Effector CD8-positive, alpha-beta T cell (primary cell): ENCODE results near the gene MAPK6.

Experiments
- DNase-seq: peaks from one replicate; lab custom pipeline; 2025; lab: John Stamatoyannopoulos, UW

MAPK6 gene

DNA sequence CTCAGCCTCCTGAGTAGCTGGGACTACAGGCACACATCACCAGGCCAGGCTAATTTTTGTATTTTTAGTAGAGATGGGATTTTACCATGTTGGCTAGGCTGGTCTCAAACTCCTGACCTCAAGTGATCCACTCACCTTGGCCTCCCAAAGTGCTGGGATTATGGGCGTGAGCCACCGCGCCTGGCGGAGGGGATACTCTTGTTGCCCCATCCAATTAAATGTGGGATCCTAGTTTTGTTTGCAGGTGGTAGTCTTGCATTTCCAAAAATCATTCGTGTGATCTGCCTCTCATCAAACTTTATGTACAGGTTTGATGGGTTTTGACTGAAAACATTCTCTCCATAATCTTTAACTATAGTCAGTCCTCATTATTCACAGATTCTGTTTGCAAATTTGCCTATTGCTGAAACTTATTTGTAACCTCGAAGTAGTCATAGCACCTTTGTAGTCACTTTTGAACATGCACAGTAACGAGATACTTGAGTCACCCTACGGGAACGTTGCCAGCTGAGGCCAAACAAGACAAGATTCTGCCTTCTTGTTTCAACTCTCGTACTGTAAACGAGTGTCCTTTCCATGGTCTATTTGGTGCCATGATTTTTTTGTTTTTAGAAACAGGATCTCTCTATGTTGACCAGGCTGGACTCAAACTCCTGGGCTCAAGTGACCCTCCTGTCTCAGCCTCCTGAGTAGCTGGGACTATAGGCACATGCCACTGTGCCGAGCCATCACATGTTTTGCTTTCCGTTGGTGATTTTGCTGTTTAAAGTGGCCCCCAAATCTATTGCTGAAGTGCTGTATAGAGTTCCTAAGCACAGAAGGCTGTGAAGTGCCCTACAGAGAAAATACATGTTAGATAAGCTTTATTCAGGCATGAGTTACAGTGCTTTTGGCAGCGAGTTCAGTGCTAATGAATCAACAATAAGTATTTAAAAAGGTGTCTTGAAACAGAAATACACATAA is 8.1 kb upstream of the MAPK6 start:
- no peak for DNase-seq

DNA sequence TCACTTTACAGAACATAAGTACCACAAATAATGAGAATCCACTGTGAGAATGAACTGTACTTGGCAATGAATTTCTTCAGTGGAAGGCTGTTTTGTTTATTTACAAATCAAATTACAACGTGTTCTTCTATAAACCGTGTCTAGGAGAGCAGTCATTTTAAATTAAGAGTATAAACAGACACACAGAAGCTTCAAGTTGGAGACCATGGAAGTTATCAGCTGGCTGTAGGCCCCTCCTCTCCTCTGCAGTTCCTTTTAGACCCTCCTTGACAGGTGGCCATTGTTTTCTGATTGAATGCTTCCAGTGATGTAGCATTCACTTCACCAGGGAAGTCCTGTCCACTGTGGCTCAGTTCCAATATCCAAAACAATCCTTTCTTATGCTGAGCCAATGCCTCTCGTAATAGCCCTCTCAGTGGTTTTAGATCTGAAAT is 7.3 kb upstream of the MAPK6 start:
- DNase-seq = no peak

DNA sequence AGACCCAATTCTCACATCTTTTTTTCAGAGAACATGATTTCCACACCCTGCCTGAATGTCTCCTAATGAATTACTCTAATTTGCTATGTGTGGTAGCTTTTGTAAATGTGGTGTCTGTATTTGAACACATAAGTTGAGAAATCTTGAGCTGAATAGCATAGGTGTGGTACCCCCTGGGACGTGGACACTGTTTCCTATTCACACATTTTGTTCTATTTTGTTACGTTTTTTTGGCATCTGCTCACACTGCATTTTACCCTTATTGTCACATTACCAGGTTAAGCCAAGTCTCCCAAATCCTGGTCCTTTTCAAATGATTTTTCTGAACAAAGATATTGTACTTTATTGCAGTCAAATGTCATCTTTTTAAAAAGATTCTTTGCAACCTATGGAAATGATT is 6.8 kb upstream of the MAPK6 start:
- DNase-seq = no peak

DNA sequence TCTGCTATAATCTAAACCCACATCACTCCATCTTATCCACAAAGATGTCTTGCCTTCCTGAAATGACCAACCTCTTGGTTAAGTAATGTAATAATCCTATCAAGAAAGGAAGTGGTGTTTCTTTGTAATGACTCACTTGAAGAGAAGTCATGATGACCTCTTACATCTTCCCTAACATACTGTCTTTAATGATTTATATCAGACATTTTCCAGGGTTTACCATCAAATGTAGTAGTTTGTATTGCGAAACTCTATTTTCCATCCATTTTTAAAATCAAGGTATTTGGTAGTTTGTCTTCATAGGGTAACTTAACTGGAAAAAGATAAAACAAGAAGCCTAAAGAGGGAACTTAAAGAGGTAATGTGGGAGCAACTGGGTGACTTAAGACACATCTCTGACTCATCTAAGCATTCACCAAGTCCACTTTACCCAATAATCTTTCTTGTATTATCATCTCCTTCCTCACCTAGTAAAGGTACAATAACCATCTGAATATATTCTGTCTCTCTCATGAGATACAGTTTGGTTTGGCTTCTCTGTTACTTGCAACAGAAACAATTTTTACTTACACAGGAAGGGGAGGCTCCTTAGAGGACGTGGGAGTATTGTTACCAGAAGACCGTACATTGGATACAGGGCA is 5.7 kb upstream of the MAPK6 start:
- no peak for DNase-seq

DNA sequence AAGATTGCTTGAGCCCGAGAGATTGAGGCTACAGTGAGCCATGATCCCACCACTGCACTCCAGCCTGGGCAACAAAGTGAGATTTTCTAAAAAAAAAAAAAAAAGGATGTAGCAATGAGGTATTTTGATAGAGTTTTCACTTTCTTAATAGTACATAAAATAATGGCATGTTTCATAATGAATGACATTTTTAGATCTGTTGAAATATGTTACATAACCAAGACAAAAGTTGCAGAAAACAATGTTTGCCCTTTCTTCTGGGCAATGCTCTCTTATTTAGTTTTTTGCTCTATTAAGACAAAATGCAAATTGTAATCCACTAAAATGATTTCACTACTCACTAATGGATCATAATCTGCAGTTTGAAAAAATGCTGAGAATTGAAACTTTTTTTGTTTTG is 4.4 kb upstream of the MAPK6 start:
- no peak for DNase-seq

DNA sequence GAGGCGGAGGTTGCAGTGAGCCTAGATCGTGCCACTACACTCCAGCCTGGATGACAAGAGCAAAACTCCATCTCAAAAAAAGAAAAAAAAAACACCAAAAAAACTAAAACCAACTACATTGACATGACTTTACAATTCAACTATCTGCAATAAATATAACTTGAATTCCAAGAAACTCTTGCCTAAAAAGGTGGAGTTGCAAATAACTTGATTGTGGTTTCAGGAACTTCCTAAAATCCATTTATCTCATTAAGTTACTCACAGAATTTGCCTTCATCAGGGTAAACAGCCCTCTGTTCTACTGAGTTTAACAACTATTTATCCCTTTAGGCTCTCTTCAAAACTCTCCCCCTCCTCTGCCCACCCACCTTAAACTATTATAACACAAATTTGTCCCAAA is 2.7 kb upstream of the MAPK6 start:
- no peak for DNase-seq

DNA sequence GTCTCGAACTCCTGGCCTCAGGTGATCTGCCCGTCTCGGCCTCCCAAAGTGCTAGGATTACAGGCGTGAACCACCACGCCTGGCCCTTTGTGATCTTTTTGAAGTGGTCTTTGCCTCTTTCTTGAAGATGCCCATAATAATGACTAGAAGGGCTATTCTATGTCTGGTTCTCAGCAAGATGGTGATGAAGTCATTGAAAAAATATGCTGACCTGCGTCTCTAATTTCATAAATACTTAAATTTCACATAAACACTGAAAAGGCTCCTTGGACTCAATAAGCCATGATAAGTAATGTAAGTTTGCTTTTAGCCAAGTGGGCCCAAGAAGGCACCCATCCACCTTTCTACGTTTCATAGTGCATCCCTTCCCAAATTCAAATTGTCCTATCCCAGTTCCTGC is 775 bp upstream of the MAPK6 start:
- no peak for DNase-seq

DNA sequence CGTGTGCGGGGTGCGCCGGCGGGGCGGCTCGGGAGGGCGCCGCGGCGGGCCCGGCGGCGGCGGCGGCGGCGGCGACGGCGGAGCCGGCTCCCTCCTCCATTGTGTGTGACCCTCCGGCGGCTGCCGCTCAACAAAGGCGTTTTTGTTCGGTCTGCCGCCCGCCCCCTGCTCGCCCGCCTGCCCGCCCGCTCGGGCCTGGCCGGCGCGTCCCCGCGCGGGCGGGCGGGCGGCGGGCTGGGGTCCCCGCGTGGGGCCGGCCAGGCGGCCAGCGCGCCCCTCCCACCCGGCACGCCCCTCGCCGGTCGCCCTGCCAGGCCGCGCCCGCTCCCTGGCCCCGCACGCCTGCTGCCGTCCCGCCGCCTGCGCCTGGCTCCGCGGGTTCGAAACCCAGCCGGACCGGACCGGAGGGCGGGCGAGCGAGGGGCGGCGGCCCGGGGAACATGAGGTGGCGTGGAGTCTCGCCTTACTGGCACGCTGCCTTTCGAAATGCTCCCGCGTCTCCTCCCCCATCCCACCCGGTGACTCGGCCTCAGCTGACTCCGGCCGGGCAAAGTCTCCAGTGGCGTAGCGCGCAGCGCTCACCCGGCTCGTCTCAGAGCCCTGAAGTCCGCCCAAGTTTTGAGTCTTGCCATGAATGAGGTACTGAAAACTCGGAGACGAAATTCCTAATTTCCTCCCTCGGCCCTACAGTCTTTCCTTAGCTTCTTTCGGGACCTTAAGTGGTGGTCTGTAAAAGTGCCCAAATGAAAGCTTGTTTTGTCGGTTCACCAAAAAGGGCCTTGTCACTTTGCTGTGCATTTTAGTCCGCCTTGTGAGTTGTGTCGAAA is 588 bp downstream of the MAPK6 start:
- DNase-seq = peak; percentile 31

DNA sequence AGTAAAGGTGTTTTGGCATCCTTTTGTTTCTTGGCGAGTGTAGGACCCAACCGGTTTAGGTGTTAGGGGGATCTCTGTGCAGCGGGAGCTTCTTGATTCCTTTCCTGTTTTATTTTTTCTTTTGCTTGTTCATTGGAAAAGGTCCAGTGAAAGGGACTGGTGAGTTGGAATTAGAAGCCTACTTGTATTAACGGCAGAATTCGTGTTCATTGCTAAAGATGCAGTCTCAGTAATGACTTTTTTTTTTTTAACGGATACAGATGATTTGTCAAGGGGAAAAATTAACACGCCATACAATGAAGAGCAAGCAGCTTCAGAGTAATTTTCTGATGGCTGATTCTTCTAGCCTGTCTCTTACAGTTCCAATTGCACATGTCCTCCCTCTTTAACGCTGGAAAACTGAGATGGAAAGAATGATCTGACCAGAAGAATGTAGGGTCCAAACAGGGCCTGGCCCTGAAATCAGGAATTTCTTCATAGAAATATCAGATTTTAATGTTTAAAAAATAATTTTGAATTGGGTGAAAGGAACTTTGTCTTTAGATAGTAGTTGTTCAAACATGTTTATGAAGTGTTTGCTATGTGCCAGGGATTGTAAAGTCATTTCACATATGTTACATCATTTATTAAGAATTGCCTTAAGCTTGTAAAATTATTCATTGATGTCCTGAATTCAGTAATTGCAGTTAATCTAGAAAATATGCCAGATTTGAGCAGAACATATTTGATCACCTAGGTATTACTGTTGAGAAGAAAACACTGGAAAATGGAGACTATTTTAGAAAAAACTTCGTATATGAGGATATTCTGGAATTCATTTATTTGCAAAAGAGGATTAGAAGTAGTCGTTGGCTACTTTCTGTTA is 1.4 kb downstream of the MAPK6 start:
- no peak for DNase-seq

DNA sequence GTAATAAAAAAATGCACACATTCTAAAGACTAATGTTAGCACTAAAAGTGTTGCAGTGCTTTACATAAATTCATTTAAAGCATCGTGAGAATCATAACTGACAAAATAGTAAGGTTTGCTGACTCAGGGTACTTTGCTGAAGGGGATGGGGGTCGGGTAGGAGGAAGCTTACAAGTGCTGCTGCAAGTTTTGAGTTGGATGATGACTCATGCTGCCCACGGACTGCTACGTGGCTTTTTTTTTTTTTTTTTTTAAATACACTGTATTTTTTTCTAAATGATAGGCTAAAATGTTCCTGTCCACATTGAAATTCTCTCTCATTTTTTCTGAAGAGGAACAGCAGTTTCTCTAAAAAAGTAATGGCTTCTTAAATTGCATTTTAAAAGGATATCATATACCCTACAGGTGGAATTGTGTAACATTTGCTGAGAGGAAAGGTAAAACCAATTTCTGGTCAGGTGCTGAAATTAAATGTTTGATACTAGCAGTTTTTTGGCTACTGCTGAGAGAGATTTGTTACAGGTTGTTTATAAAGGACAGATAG is 2.2 kb downstream of the MAPK6 start:
- DNase-seq = peak; percentile 29

DNA sequence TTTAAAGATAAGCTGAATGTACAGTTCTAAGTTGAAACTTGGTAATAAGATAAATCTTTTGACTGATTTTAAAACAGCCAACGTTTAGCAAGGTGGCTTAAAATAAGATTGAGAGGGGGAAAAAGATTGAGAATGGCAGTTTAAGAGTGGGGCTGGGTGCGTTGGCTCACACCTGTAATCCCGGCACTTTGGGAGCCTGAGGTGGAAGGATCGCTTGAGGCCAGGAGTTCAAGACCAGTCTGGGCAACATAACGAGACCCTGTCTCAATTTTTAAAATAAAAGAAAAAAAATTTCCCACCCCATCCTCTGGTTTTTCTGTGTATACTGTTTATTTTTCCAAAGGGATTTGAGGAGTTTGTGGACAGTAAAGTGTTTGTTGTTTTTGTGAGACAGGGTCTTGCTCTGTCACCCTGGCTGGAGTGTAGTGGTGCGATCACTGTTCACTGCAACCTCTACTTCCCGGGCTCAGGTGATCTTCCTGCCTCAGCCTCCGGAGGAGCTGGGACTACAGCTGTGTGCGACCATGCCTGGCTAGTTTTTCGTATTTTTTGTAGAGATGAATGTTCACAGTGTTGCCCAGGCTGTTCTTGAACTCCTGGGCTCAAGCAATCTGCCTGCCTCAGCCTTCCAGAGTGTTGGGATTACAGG is 3.0 kb downstream of the MAPK6 start:
- DNase-seq = no peak

DNA sequence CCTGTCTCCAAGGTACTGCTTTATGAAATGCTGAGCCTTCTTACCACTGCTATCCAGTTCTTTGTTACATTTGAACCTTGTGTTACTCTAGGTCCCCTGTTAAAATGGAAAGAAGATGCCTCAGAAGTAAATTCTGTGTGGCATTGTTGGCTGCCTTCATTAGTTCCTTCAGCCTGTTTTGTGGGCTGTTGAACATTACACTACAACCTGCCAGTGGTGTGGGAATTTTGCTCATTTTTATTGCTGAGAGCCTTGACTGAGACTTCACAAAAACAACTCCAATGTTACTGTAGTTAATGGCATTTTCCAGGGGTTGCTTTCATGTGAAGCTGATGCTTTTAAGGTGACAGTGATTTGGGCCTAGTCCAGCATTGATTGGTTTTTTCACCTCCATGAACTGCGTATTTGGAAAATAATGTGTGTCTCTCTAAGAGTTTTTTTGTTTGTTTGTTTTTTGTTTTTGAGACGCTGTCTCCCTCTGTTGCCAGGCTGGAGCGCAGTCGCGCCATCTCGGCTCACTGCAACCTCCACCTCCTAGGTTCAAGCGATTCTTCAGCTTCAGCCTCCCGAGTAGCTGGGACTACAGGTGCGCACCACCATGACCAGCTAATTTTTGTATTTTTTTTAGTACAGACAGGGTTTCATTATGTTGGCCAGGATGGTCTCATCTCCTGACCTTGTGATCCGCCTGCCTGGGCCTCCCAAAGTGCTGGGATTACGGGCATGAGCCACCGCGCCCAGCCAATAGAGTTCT is 4.3 kb downstream of the MAPK6 start:
- no peak for DNase-seq

DNA sequence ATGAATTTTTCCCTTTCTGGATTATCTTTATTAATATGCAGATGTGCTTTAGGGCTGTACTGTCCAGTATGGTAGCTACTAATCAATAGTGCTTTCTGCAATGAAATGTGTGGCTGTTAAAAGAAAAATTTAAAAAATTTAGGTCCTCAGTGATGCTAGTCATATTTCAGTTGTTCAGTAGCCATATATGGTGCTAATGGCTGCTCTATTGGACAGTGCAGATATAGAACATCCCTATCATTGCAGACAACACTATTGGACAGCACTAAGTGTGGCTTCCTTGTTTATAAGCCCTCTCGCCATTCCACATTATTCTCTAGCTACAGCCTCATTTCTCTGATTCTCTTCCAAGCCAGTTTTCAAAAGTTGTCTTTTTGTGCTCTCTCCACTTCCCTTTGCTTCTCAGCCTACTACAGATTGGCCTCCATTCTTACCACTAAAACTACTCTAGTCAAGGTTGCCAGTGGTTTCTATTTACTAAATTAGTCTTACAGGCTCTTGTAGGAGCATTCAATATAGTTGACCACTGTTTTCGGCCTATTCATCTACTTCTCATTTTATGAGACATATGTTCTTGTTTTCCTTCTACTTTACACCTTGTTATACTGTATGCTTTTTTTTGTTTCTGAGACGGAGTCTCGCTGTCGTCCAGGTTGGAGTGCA is 9.5 kb downstream of the MAPK6 start:
- DNase-seq = no peak

DNA sequence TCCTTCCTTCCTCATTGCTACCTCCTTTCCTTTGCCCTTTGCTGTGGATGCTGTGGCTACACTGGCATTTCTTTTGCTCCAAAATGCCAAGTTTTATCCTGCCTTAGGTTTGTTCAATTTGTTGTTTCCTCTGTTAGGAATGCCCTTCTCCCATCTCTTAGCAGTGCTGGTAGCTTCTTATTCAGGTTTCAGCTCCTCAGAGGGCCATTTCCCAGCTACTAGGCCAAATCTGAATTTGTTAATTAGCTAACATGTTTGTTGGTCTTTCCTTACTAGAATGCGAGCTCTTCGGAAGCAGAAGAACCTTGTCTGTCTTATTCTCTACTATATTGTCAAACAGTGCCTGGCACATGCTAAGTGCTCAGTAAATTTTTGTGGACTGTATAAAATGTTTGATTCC is 11.0 kb downstream of the MAPK6 start:
- DNase-seq = no peak

DNA sequence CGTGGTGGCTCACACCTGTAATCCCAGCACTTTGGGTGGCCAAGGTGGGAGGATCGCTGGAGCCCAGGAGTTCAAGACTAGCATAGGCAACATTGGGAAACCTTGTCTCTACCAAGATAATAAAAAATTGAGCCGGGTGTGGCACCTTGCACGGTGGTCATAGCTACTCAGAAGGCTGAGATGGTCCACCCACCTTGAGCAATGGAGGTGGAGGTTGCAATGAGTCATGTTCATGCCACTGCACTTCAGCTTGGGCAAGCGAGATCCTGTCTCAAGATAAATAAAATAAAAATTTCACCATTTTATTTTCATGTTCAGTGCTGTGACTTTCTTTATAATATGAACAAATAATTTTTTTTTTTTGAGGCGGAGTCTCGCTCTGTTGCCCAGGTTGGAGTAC is 12.5 kb downstream of the MAPK6 start:
- no peak for DNase-seq

DNA sequence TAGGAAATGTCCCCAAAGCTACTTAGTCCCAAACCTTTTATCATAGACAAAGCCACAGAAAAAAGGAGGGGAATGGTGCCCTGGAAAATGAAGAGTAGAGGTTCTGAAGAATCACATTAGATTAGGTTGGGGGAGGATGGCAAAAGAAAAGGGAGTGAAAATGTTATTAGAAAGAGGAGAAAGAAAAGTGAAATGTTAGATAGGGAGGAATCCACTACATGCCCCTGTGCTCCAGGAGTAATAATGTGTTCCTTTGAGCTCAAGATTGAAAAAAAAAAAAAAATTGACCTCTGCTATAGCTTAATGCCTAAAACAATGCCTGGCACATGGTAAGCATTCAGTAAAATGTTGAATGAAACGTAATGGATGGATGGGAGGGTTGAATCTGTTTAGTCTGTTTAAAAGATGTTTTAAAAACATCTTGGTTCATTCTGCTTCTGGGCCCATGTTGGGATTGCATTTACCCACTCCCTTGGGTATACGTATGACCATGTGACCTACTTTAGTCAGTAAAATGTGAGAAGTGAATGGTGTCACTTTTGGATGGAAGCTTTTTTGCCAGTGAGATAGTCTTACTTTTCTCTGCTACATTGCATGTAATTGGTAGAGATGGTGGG is 19.0 kb downstream of the MAPK6 start:
- no peak for DNase-seq

DNA sequence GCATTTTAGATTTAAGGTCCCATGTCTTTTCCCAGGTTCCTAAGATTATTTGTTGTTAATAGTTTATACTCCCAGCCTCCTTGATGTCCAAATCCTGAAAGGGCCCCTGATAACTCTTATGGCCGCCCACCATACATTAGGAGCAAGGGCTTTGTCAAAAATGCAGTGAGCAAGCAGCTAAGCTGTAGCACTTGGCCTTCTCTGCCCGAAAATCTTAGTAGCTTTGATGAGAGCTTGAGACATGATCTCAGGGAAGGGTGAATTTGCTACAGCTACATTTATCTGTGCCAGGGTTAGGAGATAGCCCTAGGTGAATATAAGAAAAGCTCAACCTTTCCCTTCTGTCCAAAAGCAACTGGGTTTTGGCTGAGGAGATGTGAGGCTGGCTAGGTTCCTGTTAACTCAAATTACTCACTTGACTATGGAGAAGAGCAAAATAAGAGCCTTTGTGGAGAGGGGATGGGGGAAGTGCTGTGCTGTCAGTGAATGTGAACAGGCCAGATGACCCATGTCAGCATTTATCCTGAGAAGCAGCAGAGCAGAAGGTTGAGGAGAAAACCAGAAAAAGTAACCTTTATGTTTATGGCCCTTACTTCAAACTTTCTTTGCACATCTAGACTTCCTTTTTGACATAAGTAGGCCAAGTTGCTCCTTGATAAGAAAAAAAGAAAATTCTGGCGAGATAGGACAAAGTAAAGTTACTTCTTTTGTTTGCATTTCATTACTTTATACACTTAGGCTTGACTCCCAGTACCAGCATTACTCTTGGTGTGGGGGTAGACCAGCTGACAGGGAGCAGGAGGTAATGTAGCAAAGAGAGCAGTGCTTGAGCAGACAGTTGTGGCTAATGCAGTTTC is 21.1 kb downstream of the MAPK6 start:
- DNase-seq = no peak
